HFF-Myc (cell line): Measurements from ENCODE around the gene BGN.

Experiments used
- DNase-seq: peaks from one replicate; pipeline ENCODE4 v3.0.0-alpha.2; 2011; ENCODE audit warnings: low read depth; ENCODE audit errors: extremely low read depth
- H3K4me3 ChIP-seq: replicated peaks from 2 replicates; pipeline ENCODE4 v1.5.1; 2011; ENCODE audit warnings: low read depth, mild to moderate bottlenecking, control low read depth, low read length
- TF ChIP-seq, protein P1 (sequence below): IDR thresholded peaks from 2 replicates; pipeline ENCODE4 v1.5.1; 2012; ENCODE audit warnings: mild to moderate bottlenecking, low read depth, low read length, control low read depth; ENCODE audit errors: missing control alignments

The BGN gene

DNA sequence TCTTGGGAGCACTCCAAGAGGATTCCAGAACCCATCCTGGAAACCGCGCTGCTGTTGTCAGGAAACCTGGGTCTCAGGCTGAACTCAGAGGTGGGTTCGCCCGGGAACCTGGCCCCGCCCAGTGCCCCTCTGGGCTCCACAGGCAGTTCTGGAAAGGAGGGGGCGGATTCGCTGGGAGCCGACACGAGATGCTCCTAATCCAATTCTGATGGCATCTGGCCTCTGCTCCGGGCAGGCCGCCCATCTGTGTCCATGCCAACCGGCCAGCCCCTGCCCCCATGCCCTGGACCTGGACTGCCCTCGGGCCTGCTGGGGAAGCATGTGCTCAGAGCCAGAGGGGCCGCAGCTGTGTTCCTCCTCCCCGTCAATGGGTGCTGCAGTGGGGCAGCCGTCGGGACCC lies 43.6 kb downstream of the BGN start:
- TF ChIP-seq, protein P1, sequence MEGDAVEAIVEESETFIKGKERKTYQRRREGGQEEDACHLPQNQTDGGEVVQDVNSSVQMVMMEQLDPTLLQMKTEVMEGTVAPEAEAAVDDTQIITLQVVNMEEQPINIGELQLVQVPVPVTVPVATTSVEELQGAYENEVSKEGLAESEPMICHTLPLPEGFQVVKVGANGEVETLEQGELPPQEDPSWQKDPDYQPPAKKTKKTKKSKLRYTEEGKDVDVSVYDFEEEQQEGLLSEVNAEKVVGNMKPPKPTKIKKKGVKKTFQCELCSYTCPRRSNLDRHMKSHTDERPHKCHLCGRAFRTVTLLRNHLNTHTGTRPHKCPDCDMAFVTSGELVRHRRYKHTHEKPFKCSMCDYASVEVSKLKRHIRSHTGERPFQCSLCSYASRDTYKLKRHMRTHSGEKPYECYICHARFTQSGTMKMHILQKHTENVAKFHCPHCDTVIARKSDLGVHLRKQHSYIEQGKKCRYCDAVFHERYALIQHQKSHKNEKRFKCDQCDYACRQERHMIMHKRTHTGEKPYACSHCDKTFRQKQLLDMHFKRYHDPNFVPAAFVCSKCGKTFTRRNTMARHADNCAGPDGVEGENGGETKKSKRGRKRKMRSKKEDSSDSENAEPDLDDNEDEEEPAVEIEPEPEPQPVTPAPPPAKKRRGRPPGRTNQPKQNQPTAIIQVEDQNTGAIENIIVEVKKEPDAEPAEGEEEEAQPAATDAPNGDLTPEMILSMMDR: no peak
- H3K4me3 ChIP-seq: no peak overlapping the region
- no peak for DNase-seq

DNA sequence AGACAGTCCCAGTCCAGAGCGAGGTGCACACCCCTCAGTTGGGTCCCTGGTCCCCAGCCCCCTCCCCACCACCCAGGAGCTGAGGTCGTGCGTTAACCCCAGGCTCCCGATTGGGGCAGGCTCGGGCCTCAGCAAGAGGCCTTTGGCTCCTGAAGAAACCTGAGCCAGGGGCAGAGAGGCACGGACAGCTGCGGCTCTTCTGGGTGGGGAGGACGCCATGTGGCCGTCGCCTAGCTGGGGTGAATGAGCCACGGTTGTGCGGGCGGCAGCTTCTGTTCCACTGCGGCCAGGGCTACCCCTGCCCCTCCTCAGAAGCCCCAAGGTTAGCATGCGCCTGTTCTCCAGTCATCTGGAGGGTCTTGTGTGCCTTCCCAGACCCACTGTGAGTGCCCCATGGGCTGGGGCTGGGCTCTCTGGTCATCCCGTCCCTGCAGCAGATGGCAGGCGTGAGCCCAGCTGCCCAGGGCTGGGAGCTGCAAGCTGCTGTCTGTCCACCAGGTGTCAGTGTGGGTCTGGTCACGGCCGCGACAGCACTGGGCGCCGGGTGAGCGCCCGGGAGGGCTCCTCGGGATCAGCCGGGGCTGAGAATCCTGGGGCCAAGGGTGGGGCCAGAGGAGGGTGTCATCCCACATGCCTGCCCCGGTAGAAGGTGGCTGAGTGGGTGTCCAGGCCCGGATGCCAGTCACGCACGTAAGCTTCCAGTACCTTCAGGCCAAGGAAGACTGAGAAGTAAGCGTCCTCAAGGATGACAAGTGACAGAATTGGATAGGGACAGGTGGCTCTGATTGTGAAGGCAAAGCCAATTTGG lies 44.6 kb downstream of the BGN start:
- H3K4me3 ChIP-seq: no peak overlapping the region
- peak; percentile 16 for DNase-seq
- TF ChIP-seq, protein P1: peak; percentile 78

DNA sequence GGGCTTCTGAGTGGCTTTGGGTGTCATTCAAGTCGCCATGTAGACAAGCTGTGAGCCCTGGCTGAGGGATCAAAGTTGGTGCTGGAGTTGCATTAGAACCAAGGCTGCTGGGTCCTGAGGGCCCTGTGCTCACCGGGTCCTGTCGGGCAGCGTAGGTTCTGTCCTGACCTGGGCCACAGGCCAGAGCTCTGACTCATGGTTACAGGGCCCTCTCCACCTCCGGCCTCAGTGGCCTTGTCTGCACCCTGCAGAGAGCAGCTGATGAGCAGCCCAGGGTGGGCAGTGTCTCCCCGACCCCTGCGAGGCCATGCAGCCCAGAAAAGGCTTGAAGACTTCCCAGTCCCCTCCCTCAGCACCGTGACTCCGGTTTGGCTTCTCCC lies 45.2 kb downstream of the BGN start:
- TF ChIP-seq, protein P1: no peak
- DNase-seq: no peak
- no peak overlapping the region for H3K4me3 ChIP-seq

DNA sequence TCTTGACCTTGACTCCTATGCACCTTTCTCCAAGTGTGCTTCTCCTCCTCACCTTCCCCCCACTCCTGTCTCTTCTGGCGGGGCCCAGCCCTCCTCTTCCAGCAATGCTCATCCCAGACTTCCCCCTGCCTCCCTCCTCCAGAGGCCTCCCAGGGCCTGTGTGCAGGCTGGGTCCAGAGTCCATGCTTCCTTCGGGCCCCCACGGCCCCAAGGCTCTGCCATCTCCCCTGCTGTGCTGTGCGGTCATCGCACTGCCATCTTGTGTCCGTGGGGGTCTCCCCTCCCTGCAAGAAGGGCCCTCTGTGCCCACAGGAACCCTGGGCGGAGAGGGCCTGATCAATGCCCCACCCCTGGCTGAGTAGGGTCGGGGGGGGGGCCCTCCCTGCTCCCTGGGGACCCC lies 49.9 kb downstream of the BGN start:
- H3K4me3 ChIP-seq: no peak overlapping the region
- no peak for DNase-seq
- TF ChIP-seq, protein P1: no peak

DNA sequence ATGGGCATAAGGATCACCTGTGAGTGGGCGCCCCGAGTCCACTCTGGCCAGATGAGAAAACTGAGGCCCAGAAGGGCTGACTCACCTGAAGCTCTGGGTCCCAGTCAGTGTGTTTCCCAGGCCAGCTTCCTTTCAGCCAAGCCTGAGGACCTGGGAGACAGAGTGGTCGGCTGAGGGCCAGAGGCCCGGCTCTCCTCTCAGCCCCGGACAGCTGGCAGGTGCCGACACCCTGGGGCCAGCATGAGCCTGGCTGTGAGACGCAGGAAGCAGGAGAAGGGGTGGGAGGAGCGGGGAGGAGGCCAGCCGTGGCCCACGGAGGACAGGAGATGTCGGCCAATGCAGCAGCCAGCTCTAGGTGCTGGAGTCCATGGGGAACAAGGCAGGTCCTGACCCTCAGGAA lies 51.6 kb downstream of the BGN start:
- TF ChIP-seq, protein P1: no peak
- H3K4me3 ChIP-seq: no peak overlapping the region
- DNase-seq: no peak

DNA sequence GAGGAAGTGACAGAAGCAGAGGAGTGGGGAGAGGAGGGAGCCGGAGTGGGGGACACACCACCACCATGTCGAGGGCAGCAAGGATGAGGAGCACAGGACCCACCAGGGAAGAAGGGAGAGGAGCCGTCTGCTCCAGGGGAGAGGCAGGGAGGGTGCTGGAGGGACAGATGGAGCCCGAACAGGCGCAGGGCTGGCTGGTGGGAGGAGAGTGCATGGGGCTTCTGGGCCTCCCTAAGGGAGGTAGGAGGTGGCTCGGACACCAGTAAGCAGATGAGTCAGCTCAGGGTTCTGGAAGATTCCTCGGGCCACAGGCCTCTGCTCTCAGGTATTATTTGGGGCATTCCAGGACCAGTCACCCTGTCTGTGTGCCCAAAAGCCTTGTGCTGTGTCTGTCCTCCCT lies 52.4 kb downstream of the BGN start:
- H3K4me3 ChIP-seq: no peak overlapping the region
- TF ChIP-seq, protein P1: no peak
- no peak for DNase-seq

DNA sequence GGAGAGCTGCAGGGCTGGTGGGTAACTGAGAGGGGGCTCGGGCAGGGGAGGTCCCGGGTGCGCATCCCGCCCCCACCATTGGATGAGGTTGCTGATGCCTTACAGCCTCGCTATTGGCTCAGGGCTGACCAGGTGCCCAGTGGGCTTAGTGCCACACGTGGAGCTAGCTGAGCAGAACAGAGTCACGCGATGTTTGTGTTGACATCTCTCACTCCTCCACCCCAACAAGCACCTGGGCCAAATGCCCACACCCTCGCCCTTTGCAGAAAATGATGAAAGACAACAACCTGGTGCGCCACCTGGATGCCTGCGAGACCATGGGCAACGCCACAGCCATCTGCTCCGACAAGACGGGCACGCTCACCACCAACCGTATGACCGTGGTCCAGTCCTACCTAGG lies 54.5 kb downstream of the BGN start:
- no peak for DNase-seq
- H3K4me3 ChIP-seq: no peak overlapping the region
- TF ChIP-seq, protein P1: no peak
